DMS153 treated with DMSO at 0.1 percent for 48 hours (cell line): Measurements from ENCODE around the gene MXRA8.
"Not testable (repeated sequence)": the region's sequence is repeated elsewhere in the genome, so short reads cannot be mapped to it uniquely, and the experiment has no call there.

Experiments
- DNase-seq: peaks from one replicate; lab custom pipeline; 2025; ENCODE audit not compliant: unreplicated experiment; lab: John Stamatoyannopoulos, UW

The MXRA8 gene

DNA sequence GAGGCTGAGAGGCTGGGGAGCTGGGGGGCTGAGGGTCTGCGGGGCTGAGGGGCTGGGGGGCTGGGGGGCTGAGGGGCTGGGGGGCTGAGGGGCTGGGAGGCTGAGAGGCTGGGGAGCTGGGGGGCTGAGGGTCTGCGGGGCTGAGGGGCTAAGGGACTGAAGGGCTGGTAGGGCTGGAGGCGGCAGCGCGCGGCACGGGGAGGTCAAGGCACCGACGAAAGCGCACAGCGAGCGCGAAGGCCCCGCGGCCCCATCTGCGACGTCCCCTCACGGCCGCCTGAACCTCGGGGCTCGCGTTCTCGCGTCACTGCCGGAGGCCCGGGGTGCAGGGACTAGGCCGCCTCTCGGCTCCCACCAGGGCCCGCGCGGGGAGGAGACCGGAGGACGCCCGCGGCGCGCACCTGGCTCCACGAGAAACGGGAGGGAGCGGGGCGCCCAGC, 34.3 kb downstream of the MXRA8 start:
- no peak for DNase-seq

DNA sequence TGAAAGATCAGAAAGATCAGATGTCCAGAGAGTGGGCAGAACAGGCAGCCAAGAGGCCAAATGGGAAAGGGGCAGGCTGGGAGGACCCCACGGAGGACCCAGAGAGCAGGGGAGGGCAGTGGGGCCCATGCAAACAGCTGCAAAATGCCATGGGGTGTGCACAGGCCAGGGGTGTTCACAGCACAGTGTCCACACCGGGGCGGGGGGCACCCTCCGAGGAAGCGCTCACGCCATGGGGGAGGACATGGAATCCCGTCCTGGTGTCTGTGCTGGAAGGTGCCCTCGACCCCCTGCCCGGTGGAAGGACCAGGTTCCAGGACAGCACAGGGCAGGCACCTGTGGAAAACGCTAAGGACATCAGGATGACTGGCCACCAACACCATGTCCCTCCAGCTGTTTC, 35.4 kb downstream of the MXRA8 start:
- DNase-seq, result no peak

DNA sequence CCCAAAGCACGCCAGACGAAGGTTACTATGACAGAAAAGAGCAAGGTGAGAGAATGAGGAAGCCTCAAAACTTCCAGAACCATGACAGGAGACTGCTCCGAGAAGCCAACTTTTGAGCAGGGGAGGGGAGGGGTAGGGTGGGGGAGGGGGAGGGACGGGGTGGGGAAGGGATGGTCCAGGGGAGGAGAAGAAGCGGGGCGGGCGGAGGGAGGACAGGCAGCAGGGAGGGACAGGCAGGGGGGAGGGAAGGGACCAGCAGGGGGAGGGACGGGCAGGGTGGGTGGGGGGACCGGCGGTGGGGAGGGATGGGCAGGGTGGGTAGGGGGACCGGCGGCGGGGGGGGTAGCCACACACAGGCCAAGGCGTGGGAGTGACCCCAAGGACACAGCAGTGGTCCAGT, 35.9 kb downstream of the MXRA8 start:
- DNase-seq, result no peak

DNA sequence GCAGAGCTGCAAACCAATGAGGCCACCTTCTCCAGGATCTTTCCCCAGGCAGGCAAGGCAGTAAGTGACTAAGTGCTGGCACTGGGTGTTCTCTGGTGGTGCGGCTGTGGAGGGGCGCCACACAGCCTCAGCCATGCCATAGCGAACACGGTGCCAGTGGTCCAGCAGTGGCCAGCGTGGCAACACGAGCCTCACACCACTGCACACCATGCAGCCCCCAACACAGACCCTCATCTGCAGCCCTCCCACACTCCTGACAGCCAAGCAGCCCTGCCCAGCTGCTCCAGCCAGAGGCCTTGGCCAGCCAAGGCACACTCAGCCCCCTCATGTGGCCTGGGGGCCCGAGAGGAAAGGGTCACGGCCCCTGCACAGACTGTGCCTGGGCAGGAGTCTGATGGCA, 36.9 kb downstream of the MXRA8 start:
- no peak for DNase-seq

DNA sequence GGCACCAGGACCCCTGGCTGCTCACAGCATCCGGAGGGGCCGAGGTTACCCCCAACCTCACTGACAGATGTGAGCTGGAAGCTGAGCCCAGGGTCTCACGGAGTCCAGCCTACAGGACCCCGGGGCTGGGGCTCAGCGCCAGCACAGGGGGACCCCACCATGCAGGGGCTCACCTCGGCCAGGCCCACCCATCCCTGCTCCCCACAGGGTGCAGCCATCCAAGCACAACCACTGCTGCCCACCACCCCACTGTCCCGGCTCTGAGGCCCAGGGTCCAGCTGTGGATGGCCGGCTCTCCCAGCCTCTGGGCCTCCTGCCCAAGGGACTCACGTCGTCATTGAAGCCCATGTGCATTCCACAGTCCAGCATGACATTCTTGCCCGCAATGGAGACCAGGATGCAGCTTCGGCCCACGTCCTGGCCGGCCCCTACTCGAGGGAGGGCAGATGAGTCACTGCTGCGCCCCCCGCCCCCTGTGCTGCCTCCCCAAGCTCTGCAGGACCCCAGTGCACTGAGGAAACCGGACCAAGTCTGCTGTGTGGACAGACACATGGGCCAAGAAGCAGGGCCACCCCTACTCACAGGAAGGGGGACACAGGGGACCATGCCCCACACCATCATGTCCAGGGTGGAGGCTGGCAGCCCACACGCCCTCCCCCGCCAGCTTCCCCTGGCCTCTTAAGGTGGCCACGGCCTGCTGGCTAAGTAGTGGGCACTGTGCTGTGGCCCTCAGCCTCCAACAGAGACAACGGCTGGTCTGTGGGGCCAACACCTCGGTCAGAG, 37.5 kb downstream of the MXRA8 start:
- DNase-seq, result no peak

DNA sequence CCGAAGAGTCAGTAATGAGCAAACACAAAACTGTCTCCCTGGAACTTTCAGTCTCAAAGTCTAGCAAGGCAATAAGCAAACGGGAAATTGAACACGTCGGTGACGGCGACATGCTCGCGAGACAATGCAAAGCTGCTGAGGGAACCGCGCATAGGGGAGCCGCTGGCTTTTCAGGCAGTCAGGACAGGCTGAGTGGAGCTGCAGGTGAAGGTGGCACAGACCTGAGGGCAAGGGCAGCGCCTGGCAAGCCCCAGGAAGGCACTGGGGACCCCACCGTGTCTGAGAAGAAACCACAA, 38.8 kb downstream of the MXRA8 start:
- no peak for DNase-seq

DNA sequence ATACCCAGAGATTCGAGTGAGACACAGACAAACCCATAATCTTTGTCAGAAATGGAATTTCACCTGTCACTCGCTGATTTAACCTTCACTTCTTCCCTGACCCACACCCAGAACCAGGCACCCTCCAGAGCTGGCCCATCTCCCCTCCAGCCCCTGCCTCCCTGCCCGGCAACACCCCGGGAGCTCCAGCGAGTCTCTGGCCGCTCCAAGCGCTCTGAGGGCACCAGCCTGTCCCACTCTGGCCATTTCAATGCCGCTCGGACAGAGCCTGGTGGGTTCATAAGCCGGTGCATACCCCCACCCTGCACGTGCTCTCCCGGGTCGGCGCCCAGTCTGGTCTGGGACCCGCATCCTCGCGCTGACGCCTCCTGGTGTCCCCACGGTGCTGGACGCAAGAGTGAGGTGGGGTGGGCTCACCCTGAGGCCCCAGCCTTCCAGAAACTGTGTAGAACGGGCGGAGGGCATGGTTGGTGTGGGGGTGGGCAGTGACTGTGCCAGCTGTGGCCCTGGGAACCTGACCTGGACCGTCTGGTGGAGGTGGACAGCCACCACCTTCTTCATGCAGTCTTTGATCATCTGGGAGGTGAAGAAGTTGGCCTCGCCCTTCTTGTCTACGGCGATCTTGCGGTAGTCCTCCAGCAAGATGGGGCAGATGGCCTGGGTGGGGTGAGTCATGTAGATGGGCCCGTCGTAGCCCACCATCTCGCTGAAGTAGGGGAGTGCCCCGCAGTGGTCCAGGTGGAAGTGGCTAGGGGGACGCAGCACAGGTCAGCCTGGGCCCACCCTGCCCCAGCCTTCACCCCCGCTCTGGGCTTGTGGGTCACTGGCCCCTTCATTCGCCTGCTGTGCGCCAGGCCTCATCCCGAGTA, 39.3 kb downstream of the MXRA8 start:
- DNase-seq, result no peak

DNA sequence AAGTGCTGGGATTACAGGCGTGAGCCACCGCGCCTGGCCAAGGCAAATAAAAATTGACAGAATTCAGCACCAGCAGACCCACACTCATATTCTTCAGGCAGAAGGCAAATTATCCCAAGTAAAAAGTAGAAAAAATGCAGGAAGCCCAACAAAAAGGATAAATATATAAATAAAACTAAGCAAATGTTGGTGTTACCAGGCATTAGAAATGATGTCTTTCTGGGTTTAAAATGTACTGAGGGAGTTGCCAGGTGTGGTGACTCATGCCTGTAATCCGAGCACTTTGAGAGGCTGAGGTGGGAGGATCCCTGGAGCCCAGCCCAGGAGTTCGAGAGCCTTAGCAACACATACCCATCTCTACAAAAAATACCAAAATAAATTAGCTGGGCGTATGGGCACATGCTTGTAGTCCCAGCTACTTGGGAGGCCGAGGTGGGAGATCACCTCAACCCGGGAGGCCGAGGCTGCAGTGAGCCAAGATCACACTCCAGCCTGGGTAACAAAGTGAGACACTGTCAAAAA, 40.2 kb downstream of the MXRA8 start:
- peak; percentile 86 for DNase-seq

DNA sequence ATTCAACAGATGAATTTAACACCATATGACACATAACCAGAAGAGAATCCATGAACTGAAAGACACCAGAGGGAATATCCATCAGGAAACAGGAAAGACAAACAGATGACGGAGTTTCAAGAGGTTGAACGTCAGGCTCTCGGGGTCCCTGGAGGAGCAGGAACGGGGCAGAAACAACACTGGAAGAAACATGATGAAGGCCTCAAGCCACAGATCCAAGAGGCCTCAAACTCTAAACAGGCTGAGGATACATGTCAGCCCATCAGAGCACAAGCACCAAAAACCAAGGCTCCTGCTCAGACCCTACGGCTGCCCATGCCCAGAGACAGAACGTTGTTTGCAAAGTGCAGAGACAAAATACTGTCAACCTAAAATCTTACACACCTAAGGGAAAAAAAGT, 40.9 kb downstream of the MXRA8 start:
- no peak for DNase-seq

DNA sequence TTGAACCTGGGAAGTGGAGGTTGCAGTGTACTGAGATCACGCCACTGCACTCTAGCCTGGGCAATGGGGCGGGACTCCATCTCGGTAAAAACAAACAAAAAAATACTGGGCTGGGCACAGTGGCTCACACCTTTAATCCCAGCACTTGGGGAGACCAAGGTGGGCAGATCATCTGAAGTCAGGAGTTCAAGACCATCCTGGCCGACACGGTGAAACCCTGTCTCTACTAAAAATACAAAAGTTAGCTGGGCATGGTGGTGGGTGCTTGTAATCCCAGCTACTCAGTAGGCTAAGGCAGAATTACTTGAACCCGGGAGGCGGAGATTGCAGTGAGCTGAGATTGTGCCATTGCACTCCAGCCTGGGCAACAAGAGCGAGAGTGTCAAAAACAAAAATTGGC, 42.2 kb downstream of the MXRA8 start:
- not testable (repeated sequence) for DNase-seq

DNA sequence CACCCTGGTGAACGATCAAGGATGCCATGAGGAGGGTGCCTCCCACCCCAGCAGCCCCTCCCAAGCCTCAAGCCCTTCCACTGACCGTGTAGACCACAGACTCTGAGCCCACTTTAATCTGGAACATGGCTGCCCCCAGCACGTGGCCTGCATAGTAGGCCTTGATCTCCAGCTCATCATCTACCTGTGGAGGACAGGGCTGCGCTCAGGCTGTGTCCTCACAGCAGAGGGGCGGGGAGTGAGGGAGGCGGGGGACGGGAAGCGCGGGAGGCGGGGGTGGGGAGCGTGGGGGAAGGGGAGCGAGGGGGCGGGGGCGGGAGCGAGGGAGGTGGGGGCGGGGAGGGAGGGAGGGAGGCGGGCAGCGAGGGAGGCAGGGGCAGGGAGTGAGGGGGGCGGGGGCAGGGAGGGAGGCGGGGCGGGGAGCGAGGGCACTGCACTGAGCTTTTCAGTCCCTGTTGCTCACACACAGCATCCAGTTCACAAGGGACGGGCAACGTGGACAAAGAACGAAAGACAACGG, 42.9 kb downstream of the MXRA8 start:
- no peak for DNase-seq

DNA sequence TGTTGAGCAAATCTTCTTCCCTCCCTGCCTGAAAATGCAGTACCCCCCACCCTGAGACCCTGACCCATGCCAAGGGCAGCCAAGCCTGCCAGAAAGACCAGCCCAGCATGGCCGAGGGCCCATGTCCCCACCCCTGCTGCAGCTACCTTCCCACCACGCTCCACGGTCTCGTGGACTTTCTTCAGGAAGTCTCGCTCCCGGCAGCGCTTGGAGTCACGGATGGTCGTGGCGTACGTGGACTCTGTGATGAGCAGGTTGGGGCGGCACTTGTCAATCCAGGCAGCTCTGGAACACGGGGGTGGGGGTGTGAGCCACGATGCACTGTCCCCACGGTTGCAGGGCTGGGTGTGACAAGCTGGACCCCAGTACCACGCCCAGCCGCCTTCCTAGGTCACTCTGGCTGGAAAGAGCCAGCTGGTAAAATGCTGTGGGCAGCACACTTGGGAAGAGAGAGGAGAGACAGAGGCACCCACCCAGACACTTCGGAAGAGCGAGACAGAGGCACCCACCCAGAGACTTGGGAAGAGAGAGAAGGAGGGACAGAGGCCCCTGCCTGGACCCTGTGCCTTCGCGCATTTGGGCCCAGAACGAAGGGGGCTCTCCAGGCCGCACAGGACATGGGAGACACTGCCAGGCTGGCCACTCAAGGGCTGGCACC, 43.5 kb downstream of the MXRA8 start:
- no peak for DNase-seq

DNA sequence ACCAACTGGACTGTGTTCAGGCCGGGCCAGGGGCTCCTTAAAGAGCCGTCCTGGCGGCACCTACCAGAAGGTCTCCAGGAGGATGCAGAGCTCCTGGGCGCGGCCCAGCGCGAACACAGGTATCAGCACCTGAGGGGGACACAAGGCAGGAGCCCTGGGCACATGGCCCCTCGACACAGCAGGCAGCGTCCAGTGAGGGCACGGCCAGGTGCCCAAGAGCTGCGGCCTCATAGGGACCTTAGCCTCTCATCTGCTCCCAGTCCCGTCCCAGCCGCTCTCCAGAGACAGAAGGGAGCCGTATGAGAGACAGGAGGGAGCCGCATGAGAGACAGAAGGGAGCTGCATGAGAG, 44.1 kb downstream of the MXRA8 start:
- no peak for DNase-seq

DNA sequence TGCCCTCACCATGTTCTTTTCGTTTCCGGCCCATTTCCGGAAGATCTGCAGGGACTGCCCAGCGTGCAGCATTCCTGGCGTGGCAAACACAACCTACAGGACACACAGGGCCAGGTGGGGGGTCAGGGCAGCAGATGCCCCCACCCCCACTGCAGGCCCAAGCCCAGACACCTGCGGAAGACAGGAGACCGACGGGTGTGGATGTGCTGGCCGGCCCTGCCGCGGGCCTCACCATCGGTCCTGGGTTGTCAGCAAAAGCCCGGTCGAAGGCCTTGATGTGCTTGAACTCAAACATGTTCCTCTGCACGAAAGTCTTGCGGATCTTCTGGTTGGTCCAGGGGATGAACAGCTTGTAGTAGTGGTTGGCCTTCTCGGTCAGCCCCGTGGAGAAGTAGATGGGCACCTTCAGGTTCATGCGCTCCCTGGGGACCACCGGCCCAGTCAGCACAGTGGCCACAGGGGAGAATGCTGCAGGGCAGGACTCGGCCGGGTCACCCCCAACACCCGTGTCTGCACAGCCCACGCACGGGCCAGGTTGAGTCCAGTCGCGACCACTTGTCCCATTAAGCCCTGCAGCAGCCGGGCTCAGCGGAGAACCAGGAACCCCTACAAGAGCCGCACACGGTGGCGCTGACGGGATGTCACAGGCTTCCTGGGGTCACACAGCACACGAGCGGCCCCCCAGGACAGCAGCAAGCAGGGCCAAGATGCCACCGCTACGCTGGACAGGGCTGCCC, 44.7 kb downstream of the MXRA8 start:
- no peak for DNase-seq

DNA sequence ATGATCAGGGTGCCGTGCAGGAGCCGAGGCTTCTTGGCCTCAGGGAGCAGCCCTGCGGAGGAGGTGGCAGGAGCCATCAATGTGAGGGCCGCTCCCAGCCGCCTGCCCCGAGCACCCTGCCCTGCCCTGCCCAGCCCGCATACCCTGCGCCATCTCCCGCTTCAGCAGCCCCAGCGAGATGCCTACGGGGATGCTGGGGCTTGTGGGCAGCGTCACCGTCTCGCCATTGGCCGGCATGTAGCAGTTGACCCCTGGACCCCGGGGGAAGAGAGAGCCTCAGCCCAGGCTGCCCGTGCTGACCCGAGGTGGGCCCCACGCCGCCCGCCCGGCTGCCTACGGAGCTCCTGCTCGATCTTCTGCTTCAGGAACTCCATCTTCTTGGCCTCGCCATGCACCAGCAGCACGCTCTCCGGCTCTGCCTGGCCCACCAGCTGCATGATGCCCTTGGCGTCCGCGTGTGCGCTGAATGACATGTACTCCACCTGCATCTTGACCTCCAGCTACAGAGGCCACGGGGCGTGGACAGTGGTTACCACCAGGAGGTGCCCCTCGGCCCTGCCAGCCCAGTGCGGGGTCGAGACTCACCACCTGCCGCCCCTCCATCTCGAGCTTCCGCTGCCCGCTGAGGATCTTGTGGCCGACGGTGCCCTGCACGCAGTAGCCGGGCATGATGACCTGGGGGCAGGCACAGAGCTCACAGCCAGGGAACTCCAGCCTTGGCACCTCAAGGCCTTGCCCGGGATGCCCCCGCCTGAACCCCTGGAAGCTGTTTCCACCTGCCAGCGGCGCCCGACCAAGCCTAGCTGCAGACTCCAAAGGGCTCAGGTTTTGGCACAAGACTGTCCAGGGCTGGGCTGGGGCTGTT, 45.7 kb downstream of the MXRA8 start:
- DNase-seq, result no peak

DNA sequence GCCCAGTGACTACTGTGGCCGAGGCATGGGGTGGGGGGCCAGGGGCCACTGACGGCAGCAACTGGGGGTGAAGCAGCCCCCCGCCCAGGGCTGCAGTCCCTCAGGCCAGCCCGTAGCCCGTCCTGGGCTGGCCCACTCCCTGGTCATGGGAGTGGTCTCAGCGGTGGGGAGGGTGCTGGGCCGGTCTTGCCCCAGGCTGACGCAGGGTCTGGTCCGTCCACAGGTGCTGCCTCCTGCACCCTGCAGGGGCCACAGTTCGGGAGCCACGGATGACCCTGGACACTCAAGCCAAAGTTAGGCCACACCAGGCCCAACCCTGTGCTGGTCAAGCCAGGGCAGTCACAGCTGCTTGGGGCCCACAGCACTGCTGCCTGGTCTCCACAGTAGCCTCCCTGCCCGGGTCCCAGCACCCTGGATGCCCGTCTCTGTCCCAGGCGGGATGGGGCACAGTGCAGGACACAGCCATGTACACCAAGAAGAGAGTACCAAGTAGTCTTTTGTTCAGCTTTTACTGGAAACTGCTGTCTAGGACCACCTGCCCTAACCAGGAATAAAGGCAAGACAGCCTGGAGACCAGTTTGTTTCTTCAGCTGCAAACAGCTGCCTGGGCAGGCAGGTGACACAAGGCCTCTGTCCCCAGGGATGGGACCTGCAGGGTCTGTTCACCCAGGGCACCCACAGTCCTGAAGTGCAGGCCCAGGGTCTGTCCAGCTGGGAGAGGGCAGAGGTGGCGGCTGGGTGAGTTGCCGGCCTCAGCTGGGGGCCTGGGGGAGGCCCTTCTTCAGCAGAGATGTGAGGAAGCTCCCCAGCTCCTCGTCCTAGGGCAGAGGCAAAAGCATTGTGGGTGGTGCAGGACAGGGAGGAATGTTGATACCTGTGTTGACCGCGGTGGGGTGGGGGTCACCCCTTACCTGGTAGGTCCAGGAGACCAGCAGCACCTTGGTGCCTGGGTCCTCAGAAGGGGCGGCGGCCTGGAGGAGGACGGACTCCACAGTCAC, 46.9 kb downstream of the MXRA8 start:
- DNase-seq, result no peak

DNA sequence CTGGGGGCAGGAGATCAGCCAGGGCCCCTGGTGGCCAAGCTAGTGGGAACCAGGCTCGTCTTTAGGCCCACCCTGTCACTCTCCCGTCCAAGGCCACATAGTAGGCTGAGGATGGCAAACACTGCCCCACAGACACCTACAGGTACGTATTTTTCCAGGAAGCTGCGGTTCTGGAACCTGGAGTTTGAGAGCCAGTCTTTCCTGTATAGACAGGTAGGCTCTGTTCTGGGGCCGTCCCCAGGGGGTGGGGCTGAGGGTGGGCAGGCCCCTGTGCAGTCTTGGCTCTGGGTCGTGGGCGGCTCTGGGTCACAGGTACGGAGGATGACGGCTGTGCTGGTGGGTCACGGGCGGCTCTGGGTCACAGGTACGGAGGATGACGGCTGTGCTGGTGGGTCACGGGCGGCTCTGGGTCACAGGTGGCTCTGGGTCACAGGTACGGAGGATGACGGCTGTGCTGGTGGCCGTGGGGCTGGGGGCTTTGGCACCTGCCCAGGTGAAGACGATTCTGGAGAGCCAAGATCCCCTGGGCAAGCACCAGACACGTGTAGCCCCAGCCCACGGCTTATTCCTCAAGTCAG, 47.8 kb downstream of the MXRA8 start:
- no peak for DNase-seq

DNA sequence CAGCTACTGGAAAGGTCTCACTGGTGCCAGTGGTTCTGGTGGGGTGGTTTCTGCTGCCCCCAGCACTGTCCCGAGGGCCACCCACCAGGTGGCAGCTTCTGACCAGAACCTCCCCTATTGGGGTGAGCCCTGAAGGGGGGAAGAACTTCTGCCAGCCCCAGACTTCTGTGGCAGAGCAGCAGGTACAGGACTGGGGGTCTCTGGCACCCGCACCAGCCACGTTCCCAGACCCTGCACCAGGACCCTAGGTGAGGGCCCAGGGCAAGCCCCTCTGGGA, 48.3 kb downstream of the MXRA8 start:
- no peak for DNase-seq
